Psoas muscle (tissue), 8 donors: ENCODE measurements around the gene TUT1. TPM values are rescaled to one million over a fixed set of nuclear protein-coding genes. Genes with fewer than 3 reads are reported as not detected.

Source experiments
- ATAC-seq, 4 donors: fragments of 200-7000 bp; cut with Tn5 transposase; one replicate each; pipeline ENCODE4 v1.9.1; 2020; ENCODE audit warnings: moderate library complexity in 3 of 4, mild to moderate bottlenecking in 2 of 4
- DNase-seq, 2 donors: peaks; one replicate each; pipeline ENCODE4 v3.0.0-alpha.2; 2020
- H3K27ac ChIP-seq: fragments of 200-600 bp; one replicate; pipeline ENCODE4 v1.8.0; 2022
- H3K27me3 ChIP-seq, 3 donors: fragments of 200-600 bp in 1 of 3; one replicate each; pipeline versions ENCODE4 v1.6.1 to v1.8.0; 2013 to 2022; ENCODE audit warnings: low read length in 2 of 3, mild to moderate bottlenecking in 2 of 3, moderate library complexity in 1 of 3; ENCODE audit not compliant: insufficient read depth in 3 of 3
- H3K36me3 ChIP-seq, 2 donors: fragments of 200-600 bp in 1 of 2; one replicate each; pipeline versions ENCODE4 v1.6.1 to v1.8.0; 2013 to 2022; ENCODE audit warnings: low read depth in 1 of 2, mild to moderate bottlenecking in 1 of 2, moderate library complexity in 1 of 2; ENCODE audit not compliant: insufficient read depth in 1 of 2
- H3K4me1 ChIP-seq: fragments of 200-600 bp; one replicate; pipeline ENCODE4 v1.8.0; 2022
- H3K4me3 ChIP-seq: fragments of 200-600 bp; one replicate; pipeline ENCODE4 v1.8.0; 2022; ENCODE audit warnings: mild to moderate bottlenecking
- H3K9me3 ChIP-seq: fragments of 200-600 bp; one replicate; pipeline ENCODE4 v1.8.0; 2022
- WGBS, 3 donors: extraction: QIAGEN DNeasy Blood & Tissue Kit; methylation state at CpG; one replicate each; pipeline versions ENCODE4 v1.1.6 to v1.1.7; 2013; 5-methylcytosine and 5-hydroxymethylcytosine counted together
- intact Hi-C, 2 donors: fragments of 100-400 bp; cut with DNase I; formaldehyde crosslinking; loops; one replicate each; pipeline versions ENCODE4 v1.11.0 to v1.14.2; 2022
- polyA plus RNA-seq, 3 donors: library from polyadenylated mRNA; stranded (reverse); fragments of 200-250 nt; gene quantifications; one replicate each; pipeline ENCODE4 v1.2.3, GENCODE V29; 2013
- total RNA-seq, 4 donors: library from RNA; stranded (reverse); fragmentation: NEBNext Ultra II Directional in 2 of 4; extraction: Animal tissue kit (Norgen Biotek cat#: 25700) in 2 of 4; gene quantifications; one replicate each; pipeline versions ENCODE4 v1.2.1 to v1.2.4, GENCODE V29; 2021 to 2023
- TF ChIP-seq, protein P1 (sequence below): fragments of 200-600 bp; IDR thresholded peaks from one replicate; pipeline ENCODE4 v1.8.0; 2022; ENCODE audit warnings: antibody characterized with exemption
- donor health status: healthy with polysubstance abuse.
- donor health status: DM: no; HTN: no; CAD: no; lungs with moderate emphysema.
- donor health status: Bipolar disorder and iron deficiency.
- donor health status: healthy.
- donor health status: DM: yes; HTN: yes; CAD: no.
- donor health status: DM: no; HTN: no; CAD: no.
- donor health status: DM: no; HTN: no; CAD: no.
- donor health status: DM: yes; HTN: yes; CAD: no.

The TUT1 gene
- total and polyA plus RNA-seq, 7 donors: 12.1 to 23.7 (median 15.5) TPM

DNA sequence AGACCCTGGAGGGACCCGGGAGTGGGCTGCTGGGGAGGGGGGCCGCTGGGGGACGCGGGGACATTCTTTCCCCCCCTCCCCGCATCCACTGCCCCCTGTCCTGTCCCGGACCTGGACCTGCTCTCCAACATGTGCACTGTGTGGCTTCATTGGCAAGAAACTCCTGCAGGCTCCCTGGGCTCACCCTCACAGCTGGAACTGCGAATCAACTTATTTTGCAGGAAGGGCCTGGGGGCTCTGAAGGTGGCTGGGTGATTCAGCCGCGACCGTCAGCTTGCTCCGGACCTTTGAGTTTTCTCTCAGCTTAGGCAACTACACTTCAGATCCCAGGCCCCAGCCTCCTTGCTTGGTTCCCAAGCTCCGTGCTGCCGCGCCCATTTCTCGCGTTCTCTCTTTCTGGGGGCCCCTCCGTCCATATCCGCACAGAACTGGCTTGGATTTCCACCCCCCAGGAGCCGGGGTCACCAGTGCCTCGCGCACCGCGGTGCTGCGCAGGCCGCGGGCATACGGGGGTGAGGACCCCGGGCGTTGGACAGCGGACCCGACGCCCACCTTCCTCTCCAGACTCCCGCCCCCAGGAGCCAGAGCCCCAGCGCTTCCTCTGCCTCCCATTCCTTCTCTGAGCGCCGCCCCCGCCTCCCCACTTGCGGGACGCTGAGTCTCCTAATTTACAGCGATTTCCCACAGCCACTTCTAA, 44.2 kb downstream of the TUT1 start:
- WGBS, 3 donors: 1 to 2% (median 1%) methylated on average over 35 to 40 of the region's 40 CpGs
- ATAC-seq (peak in 1 of 4 donors; percentile 3), DNase-seq (no peak)
- intact Hi-C loops: no loop called here
- H3K4me1 ChIP-seq: peaks cover 51% of the 10 kb centered on the region
- H3K9me3 ChIP-seq: no peaks in the 10 kb centered on the region
- TF ChIP-seq, protein P1, sequence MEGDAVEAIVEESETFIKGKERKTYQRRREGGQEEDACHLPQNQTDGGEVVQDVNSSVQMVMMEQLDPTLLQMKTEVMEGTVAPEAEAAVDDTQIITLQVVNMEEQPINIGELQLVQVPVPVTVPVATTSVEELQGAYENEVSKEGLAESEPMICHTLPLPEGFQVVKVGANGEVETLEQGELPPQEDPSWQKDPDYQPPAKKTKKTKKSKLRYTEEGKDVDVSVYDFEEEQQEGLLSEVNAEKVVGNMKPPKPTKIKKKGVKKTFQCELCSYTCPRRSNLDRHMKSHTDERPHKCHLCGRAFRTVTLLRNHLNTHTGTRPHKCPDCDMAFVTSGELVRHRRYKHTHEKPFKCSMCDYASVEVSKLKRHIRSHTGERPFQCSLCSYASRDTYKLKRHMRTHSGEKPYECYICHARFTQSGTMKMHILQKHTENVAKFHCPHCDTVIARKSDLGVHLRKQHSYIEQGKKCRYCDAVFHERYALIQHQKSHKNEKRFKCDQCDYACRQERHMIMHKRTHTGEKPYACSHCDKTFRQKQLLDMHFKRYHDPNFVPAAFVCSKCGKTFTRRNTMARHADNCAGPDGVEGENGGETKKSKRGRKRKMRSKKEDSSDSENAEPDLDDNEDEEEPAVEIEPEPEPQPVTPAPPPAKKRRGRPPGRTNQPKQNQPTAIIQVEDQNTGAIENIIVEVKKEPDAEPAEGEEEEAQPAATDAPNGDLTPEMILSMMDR: no peak
- H3K27ac ChIP-seq: peak overlapping the region; percentile 99
- H3K27me3 ChIP-seq: no peaks in the 10 kb centered on the region
- peak overlapping the region; percentile 91 for H3K4me3 ChIP-seq
- H3K36me3 ChIP-seq: no peaks in the 10 kb centered on the region

DNA sequence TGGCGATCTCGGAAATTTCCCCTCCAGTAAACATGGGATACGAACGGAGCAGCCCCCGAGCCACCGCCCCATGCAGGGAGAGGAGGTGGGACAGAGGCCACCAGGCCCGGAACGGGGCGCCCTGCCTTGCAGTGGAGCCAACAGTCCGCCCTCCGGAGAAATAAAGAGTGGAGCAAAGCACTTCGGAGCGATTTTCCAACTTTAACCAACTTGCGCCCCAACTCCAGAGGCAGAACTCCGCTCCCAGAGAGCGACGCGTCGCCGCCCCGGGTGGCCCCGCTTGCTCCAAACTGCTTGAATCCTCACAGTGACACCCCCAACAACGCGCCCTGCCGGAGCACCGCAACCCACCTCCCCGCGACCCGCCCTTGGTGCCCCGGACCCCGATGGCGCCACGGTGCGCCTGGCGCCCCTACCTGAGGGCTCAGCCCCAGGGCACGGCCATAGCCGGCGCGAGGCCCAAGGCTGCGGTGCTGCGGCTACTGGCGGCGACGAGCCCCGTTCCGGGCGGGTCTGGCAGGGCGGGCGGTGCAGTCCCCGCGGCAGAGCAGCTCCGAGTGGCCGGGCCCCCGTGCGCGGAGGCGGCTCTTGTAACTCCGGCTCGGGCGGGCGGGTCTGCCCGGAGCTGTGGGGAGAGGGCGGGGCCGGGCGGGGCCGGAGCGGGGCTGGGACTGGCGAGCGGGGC, 44.9 kb downstream of the TUT1 start, which contains the start of gene AHNAK:
Gene AHNAK, minus strand, starts transcription at position 563 of the 685 bp plus-strand sequence. CDS start 10,708 bp downstream, outside the sequence.
- Histone ChIP-seq H3K4me1 (peaks cover 51% of the 10 kb centered on the region), H3K27me3 (no peaks in the 10 kb centered on the region), H3K4me3 (peak within 1 kb of the TSS; percentile 91), H3K27ac (peak within 1 kb of the TSS; percentile 99), H3K9me3 (no peaks in the 10 kb centered on the region), H3K36me3 (no peaks in the 10 kb centered on the region)
- DNase-seq (peak; percentile 88 to 93), ATAC-seq (peak; percentile 53 to 64 (median 58))
- 1% methylated on average over 40 to 69 of the region's 69 CpGs for WGBS, 3 donors
- intact Hi-C loops: no loop called here
- TF ChIP-seq, protein P1: no peak

DNA sequence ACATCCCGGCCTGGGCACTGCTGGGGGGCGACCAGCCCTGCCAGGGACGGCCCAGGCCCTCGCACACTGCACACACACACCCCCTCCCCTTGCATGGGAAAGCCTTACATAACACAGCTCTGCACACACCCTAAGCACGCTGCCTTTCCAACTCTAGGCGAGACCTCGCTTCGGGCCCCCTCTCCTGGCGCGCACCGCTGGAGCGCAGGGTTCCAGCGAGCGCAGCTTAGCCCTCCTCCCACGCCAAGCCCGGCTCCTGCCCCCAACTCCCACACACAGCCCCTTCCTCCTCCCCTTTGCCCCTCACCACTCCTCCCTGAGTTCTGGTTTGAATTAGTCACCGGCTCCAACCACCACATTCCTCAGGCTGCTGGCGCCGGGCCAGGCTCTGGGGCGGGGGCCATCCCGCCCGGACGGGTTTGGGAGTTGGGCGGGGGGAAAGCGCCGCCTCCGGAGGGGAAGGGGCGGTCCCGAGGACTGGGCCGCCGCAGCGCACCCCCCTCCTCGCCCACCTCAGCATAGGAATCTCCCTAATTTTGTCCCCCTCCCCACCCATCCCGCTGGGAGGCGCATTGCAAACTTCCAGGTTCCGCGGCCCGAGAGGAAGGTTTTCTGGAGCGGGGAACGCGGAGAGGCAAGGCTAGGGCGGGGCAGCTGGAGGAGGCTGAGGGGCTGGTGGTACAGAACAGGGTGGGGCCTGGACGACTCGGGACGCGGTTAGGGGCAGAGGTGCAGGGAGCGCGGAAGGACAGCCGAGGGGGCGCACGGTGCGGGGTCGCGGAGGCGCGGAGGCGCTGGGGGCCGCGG, 45.7 kb downstream of the TUT1 start:
- Histone ChIP-seq H3K4me1 (peaks cover 59% of the 10 kb centered on the region), H3K27me3 (no peaks in the 10 kb centered on the region), H3K4me3 (peak overlapping the region; percentile 91), H3K36me3 (peaks cover 0 to 2% of the 10 kb centered on the region in 2 donors), H3K27ac (peak overlapping the region; percentile 99), H3K9me3 (no peaks in the 10 kb centered on the region)
- intact Hi-C loops: loop anchor here in 1 of 2 donors (2.0 kb wide), 1 partner anchor 15 kb away; no protein-coding TSS in a partner anchor
- DNase-seq (peak; percentile 96 to 97), ATAC-seq (peak; percentile 54 to 58 (median 57))
- whole genome bisulfite sequencing, 3 donors: 0 to 1% (median 1%) methylated on average over 47 to 59 of the region's 59 CpGs
- TF ChIP-seq, protein P1: peak; percentile 6

DNA sequence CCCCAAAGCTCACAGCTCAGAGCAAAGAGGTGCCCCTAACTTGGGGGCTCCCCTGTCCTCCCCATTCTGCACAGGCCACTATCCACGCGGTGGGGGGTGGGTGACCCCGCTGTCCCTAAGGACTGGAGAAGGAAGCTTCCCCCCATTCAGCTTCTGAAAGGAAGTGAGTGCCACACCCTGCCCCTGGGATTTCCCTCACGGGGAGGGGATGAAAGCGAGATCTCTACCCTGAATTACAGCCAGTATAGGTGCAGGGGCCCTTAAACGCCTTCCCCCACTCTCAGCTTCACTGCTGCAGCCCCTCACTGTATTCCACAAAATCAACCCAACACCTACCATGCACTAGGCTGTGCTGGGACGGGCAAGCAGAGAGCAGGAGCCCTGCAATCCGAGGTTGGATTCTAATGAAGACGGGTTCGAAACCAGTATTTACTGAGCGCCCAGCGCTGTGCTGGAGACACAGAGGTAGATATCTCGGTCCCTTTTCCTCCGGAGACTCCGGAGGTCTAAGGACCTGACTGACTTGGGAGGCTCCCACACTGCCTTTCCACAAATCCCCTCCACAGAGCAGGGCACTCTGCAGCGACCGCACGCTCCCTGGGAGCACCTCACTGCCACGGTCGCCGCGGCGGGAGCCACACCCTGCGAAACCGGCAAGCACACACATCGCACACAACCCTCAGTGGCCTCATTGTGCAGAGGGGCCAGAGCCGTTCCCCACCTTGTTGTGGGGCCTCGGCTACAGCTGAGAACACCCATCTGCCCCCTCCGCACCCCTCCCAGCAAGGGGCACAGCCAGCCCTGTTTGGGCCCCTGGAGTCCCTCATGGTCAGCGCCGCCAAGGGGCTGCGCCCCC, 46.5 kb downstream of the TUT1 start:
- Histone ChIP-seq H3K27me3 (no peaks in the 10 kb centered on the region), H3K4me3 (peak overlapping the region; percentile 91), H3K36me3 (peaks cover 0 to 2% of the 10 kb centered on the region in 2 donors), H3K27ac (peak overlapping the region; percentile 99), H3K9me3 (no peaks in the 10 kb centered on the region), H3K4me1 (peaks cover 66% of the 10 kb centered on the region)
- intact Hi-C loops: loop anchor here (2.0 to 5.0 kb wide), 4 partner anchors 16 to 148 kb away; no protein-coding TSS in a partner anchor
- 3 to 6% (median 5%) methylated on average over 21 to 32 of the region's 32 CpGs for WGBS, 3 donors
- TF ChIP-seq, protein P1: no peak
- DNase-seq (peak in 1 of 2 donors; percentile 39), ATAC-seq (no peak)
